ENCODE results near the gene RAB1B.

DNA sequence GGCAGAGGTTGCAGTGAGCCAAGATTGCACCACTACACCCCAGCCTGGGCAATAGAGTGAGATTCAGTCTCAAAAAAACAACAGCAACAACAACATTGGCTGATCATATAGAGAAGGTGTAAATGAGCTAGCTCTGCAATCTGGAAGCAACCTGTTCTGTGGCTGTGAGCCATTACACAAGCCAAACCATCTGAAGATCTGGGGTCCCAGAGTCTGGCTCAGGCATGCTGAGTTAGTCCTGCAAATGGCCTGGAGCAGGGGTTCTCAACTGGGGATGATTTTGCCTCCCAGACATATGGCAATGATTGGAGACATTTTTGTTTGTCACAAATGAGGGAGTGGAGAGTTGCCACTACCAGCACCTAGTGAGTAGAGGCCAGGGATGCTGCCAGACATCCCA is 42.3 kb upstream of the RAB1B start:
- TF ChIP-seq ZC3H10 (CRISPR knock-in tag; IDR thresholded peaks at IDR 0.05) (no peak), TOX (CRISPR knock-in tag; IDR thresholded peaks at IDR 0.05; ENCODE audit: borderline replicate concordance) (no peak), OSR1 (CRISPR knock-in tag; IDR thresholded peaks at IDR 0.05) (no peak), ZFP30 (CRISPR knock-in tag; IDR thresholded peaks at IDR 0.05) (no peak), RARB (CRISPR knock-in tag; IDR thresholded peaks at IDR 0.05) (no peak), ZNF70 (CRISPR knock-in tag; IDR thresholded peaks at IDR 0.05) (no peak), ZNF565 (CRISPR knock-in tag; conservative IDR thresholded peaks at IDR 0.05; ENCODE audit: low read depth) (no peak)
- TF ChIP-seq, protein P1, sequence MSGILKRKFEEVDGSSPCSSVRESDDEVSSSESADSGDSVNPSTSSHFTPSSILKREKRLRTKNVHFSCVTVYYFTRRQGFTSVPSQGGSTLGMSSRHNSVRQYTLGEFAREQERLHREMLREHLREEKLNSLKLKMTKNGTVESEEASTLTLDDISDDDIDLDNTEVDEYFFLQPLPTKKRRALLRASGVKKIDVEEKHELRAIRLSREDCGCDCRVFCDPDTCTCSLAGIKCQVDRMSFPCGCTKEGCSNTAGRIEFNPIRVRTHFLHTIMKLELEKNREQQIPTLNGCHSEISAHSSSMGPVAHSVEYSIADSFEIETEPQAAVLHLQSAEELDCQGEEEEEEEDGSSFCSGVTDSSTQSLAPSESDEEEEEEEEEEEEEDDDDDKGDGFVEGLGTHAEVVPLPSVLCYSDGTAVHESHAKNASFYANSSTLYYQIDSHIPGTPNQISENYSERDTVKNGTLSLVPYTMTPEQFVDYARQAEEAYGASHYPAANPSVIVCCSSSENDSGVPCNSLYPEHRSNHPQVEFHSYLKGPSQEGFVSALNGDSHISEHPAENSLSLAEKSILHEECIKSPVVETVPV (CRISPR knock-in tag; IDR thresholded peaks at IDR 0.05) = no peak
- TF ChIP-seq, protein P2, sequence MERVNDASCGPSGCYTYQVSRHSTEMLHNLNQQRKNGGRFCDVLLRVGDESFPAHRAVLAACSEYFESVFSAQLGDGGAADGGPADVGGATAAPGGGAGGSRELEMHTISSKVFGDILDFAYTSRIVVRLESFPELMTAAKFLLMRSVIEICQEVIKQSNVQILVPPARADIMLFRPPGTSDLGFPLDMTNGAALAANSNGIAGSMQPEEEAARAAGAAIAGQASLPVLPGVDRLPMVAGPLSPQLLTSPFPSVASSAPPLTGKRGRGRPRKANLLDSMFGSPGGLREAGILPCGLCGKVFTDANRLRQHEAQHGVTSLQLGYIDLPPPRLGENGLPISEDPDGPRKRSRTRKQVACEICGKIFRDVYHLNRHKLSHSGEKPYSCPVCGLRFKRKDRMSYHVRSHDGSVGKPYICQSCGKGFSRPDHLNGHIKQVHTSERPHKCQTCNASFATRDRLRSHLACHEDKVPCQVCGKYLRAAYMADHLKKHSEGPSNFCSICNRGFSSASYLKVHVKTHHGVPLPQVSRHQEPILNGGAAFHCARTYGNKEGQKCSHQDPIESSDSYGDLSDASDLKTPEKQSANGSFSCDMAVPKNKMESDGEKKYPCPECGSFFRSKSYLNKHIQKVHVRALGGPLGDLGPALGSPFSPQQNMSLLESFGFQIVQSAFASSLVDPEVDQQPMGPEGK (CRISPR knock-in tag; IDR thresholded peaks at IDR 0.05; ENCODE audit: borderline replicate concordance) = no peak
- TF ChIP-seq, protein P3, sequence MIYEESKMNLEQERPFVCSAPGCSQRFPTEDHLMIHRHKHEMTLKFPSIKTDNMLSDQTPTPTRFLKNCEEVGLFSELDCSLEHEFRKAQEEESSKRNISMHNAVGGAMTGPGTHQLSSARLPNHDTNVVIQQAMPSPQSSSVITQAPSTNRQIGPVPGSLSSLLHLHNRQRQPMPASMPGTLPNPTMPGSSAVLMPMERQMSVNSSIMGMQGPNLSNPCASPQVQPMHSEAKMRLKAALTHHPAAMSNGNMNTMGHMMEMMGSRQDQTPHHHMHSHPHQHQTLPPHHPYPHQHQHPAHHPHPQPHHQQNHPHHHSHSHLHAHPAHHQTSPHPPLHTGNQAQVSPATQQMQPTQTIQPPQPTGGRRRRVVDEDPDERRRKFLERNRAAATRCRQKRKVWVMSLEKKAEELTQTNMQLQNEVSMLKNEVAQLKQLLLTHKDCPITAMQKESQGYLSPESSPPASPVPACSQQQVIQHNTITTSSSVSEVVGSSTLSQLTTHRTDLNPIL (CRISPR knock-in tag; IDR thresholded peaks at IDR 0.05; ENCODE audit: low read depth) = no peak
- TF ChIP-seq, protein P4, sequence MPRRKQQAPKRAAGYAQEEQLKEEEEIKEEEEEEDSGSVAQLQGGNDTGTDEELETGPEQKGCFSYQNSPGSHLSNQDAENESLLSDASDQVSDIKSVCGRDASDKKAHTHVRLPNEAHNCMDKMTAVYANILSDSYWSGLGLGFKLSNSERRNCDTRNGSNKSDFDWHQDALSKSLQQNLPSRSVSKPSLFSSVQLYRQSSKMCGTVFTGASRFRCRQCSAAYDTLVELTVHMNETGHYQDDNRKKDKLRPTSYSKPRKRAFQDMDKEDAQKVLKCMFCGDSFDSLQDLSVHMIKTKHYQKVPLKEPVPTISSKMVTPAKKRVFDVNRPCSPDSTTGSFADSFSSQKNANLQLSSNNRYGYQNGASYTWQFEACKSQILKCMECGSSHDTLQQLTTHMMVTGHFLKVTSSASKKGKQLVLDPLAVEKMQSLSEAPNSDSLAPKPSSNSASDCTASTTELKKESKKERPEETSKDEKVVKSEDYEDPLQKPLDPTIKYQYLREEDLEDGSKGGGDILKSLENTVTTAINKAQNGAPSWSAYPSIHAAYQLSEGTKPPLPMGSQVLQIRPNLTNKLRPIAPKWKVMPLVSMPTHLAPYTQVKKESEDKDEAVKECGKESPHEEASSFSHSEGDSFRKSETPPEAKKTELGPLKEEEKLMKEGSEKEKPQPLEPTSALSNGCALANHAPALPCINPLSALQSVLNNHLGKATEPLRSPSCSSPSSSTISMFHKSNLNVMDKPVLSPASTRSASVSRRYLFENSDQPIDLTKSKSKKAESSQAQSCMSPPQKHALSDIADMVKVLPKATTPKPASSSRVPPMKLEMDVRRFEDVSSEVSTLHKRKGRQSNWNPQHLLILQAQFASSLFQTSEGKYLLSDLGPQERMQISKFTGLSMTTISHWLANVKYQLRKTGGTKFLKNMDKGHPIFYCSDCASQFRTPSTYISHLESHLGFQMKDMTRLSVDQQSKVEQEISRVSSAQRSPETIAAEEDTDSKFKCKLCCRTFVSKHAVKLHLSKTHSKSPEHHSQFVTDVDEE (CRISPR knock-in tag; IDR thresholded peaks at IDR 0.05) = no peak

All from SK-N-SH treated with all-trans-retinoic acid at 6 μM for 48 hours (cell line).